HG03439 (cell line): ENCODE data around the gene SFMBT1.
"Not testable (repeated sequence)": the region's sequence is repeated elsewhere in the genome, so short reads cannot be mapped to it uniquely, and the experiment has no call there.

ENCODE experiments used
- ATAC-seq: cut with Tn5 transposase; IDR thresholded peaks from one replicate; pipeline ENCODE4 v1.9.1; 2021; ENCODE audit warnings: mild to moderate bottlenecking, moderate library complexity; ENCODE audit not compliant: unreplicated experiment

The SFMBT1 gene

GRCh38 chr3:53074366-53074696 lies 28.5 kb upstream of the SFMBT1 start:
- ATAC-seq = no peak

GRCh38 chr3:53073553-53074365 lies 27.9 kb upstream of the SFMBT1 start:
- no peak for ATAC-seq

GRCh38 chr3:53072653-53073552 lies 27.0 kb upstream of the SFMBT1 start:
- ATAC-seq = peak; percentile 82

GRCh38 chr3:53071882-53072431 lies 26.1 kb upstream of the SFMBT1 start:
- no peak for ATAC-seq

- no peak for ATAC-seq
Measured at GRCh38 chr3:53069422-53070068, 23.7 kb upstream of the SFMBT1 start.

GRCh38 chr3:53068176-53068575 lies 22.3 kb upstream of the SFMBT1 start:
- no peak for ATAC-seq

GRCh38 chr3:53067567-53067966 lies 21.7 kb upstream of the SFMBT1 start:
- no peak for ATAC-seq

- no peak for ATAC-seq
Measured at GRCh38 chr3:53065841-53066480, 20.1 kb upstream of the SFMBT1 start.

- ATAC-seq = no peak
Measured at GRCh38 chr3:53062905-53063304, 17.0 kb upstream of the SFMBT1 start.

GRCh38 chr3:53056442-53056841 lies 10.6 kb upstream of the SFMBT1 start:
- ATAC-seq = no peak

GRCh38 chr3:53054233-53054632 lies 8.4 kb upstream of the SFMBT1 start:
- not testable (repeated sequence) for ATAC-seq

- ATAC-seq = no peak
Measured at GRCh38 chr3:53051929-53052328, 6.1 kb upstream of the SFMBT1 start.

GRCh38 chr3:53049987-53050386 lies 4.1 kb upstream of the SFMBT1 start:
- no peak for ATAC-seq

GRCh38 chr3:53046171-53047170 lies 598 bp upstream of the SFMBT1 start:
- peak; percentile 40 for ATAC-seq

- peak; percentile 39 for ATAC-seq
Measured at GRCh38 chr3:53044711-53045517, 959 bp downstream of the SFMBT1 start.

- ATAC-seq = no peak
Measured at GRCh38 chr3:53044371-53044710, 1.5 kb downstream of the SFMBT1 start.

GRCh38 chr3:53043738-53044137 lies 2.1 kb downstream of the SFMBT1 start:
- no peak for ATAC-seq

GRCh38 chr3:53042651-53043050 lies 3.2 kb downstream of the SFMBT1 start:
- no peak for ATAC-seq

GRCh38 chr3:53040351-53040820 lies 5.5 kb downstream of the SFMBT1 start:
- no peak for ATAC-seq
